DND-41 (cell line): ENCODE measurements around the gene APC2.
"Not testable (repeated sequence)": the region's sequence is repeated elsewhere in the genome, so short reads cannot be mapped to it uniquely, and the experiment has no call there.

Source experiments
- EZH2 ChIP-seq: IDR thresholded peaks from 3 replicates; pipeline ENCODE4 v1.6.1; 2012; ENCODE audit warnings: borderline replicate concordance, low read depth, mild to moderate bottlenecking, moderate library complexity, low read length, inconsistent platforms; ENCODE audit not compliant: severe bottlenecking
- TF ChIP-seq, protein P1 (sequence below): IDR thresholded peaks from 2 replicates; pipeline ENCODE4 v1.5.1; 2012; ENCODE audit warnings: borderline replicate concordance, low read length, moderate library complexity, mild to moderate bottlenecking; ENCODE audit not compliant: poor library complexity, severe bottlenecking; ENCODE audit errors: extremely low read depth

DNA sequence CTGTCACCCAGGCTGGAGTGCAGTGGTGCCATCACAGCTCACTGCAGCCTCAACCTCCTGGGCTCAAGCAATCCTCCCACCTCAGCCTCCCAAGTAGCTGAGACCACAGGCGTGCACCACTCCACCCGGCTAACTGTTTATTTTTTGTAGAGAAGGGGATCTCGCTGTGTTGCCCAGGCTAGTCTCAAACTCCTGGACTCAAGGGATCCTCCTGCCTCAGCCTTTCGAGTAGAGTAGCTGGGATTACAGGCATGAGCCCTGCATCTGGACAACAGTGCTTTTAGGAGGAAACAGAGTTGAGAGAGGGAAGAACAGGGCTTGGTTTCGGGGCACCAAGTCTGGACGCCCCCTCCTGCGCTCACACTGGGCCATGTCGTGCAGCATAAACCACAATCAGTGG lies 69.9 kb downstream of the APC2 start:
- TF ChIP-seq, protein P1, sequence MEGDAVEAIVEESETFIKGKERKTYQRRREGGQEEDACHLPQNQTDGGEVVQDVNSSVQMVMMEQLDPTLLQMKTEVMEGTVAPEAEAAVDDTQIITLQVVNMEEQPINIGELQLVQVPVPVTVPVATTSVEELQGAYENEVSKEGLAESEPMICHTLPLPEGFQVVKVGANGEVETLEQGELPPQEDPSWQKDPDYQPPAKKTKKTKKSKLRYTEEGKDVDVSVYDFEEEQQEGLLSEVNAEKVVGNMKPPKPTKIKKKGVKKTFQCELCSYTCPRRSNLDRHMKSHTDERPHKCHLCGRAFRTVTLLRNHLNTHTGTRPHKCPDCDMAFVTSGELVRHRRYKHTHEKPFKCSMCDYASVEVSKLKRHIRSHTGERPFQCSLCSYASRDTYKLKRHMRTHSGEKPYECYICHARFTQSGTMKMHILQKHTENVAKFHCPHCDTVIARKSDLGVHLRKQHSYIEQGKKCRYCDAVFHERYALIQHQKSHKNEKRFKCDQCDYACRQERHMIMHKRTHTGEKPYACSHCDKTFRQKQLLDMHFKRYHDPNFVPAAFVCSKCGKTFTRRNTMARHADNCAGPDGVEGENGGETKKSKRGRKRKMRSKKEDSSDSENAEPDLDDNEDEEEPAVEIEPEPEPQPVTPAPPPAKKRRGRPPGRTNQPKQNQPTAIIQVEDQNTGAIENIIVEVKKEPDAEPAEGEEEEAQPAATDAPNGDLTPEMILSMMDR: not testable (repeated sequence)
- TF ChIP-seq EZH2: not testable (repeated sequence)
